ENCODE results near the gene COX19. TPM values are rescaled to one million over a fixed set of nuclear protein-coding genes. Genes with fewer than 3 reads are reported as not detected.
A peak's percentile ranks its signal among the peaks of the same experiment; 100 is the strongest.

The COX19 gene
- total RNA-seq, 1 experiment from 2014 or later = 12.3 TPM

GRCh38 chr7:959271-959670 lies 16.1 kb downstream of the COX19 start:
- Histone ChIP-seq H3K27ac (ENCODE audit: insufficient read length, low read depth, low read length) (no peak overlapping the region), H3K23me2 (ENCODE audit: insufficient read length, low read depth, low read length, poor library complexity, severe bottlenecking) (no peaks in the 10 kb centered on the region), H2BK20ac (ENCODE audit: low read depth, low read length, poor library complexity, severe bottlenecking) (no peak overlapping the region), H2AK5ac (ENCODE audit: insufficient read length, low read length) (no peak overlapping the region), H3K4me2 (ENCODE audit: insufficient read depth, insufficient read length, low read length) (no peak overlapping the region), H2BK12ac (ENCODE audit: insufficient read length, low read depth, low read length) (no peak overlapping the region), H3K56ac (ENCODE audit: insufficient read length, low read depth, low read length) (no peak overlapping the region), H2BK5ac (ENCODE audit: insufficient read length, low read length) (no peak overlapping the region), H4K20me1 (ENCODE audit: control insufficient read depth, insufficient read depth, insufficient read length) (no peaks in the 10 kb centered on the region), H3K4me1 (ENCODE audit: insufficient read depth, low read length) (no peaks in the 10 kb centered on the region), H3T11ph (ENCODE audit: low read length) (no peak overlapping the region), H3K79me1 (ENCODE audit: insufficient read depth, low read depth, low read length, poor library complexity, severe bottlenecking) (no peaks in the 10 kb centered on the region), H3K9ac (ENCODE audit: extremely low read depth, insufficient read length, low read length) (no peak overlapping the region), H2BK120ac (ENCODE audit: low read depth, low read length, poor library complexity, severe bottlenecking) (no peak overlapping the region), H2BK15ac (ENCODE audit: low read depth, low read length) (no peak overlapping the region), H3K18ac (ENCODE audit: insufficient read length, low read depth, low read length) (no peak overlapping the region), H2AFZ (ENCODE audit: low read length) (no peak overlapping the region), H3K9me3 (ENCODE audit: control insufficient read depth, low read depth, low read length) (no peaks in the 10 kb centered on the region), H3K14ac (ENCODE audit: insufficient read depth, low read length) (no peak overlapping the region), H4K91ac (ENCODE audit: insufficient read length, low read depth, low read length) (no peak overlapping the region), H4K8ac (replicated peaks; ENCODE audit: insufficient read length, low read depth, low read length) (no peak overlapping the region), H3K27me3 (ENCODE audit: insufficient read depth, low read length) (no peaks in the 10 kb centered on the region; the same call in 1 of the 2 replicates), H3K23ac (ENCODE audit: insufficient read length, low read depth, low read length) (no peak overlapping the region), H3K4ac (ENCODE audit: low read depth, low read length) (no peak overlapping the region), H3K79me2 (ENCODE audit: insufficient read depth, low read length) (no peaks in the 10 kb centered on the region), H4K5ac (ENCODE audit: insufficient read length, low read depth, low read length) (no peak overlapping the region)
- peak; percentile 38 for DNase-seq
- no CpG with 5 or more reads among the region's 20 CpGs for WGBS (ENCODE audit: extremely low coverage, insufficient read length, low lambda C conversion rate)
- Mint-ChIP-seq H3K9me3 (peaks cover 0 to 6% of the 10 kb centered on the region in 2 experiments; a peak in 1 of 5 replicates), H3K4me1 (peaks cover 4 to 10% of the 10 kb centered on the region in 2 experiments), H3K4me3 (no peak overlapping the region), H3K36me3 (ENCODE audit: insufficient read depth in 1 of 3, low read depth in 3 of 3) (no peaks in the 10 kb centered on the region; a peak in 1 of 7 replicates), H3K27ac (no peak overlapping the region; a peak in 1 of 7 replicates), H3K27me3 (ENCODE audit: low read depth) (peaks cover 20% of the 10 kb centered on the region)
- no peak for TF ChIP-seq CTCF (conservative IDR thresholded peaks at IDR 0.05)

Data from H9 (cell line).